ENCODE measurements around the gene PYROXD2. TPM values are rescaled to one million over a fixed set of nuclear protein-coding genes. Genes with fewer than 3 reads are reported as not detected.

The PYROXD2 gene
- total and polyA plus RNA-seq, 10 of the 15 experiments (the other 5 are each of a cell fraction or from before 2014, with no cell fraction given), result 4.8 to 15.8 (median 11.1) TPM

DNA sequence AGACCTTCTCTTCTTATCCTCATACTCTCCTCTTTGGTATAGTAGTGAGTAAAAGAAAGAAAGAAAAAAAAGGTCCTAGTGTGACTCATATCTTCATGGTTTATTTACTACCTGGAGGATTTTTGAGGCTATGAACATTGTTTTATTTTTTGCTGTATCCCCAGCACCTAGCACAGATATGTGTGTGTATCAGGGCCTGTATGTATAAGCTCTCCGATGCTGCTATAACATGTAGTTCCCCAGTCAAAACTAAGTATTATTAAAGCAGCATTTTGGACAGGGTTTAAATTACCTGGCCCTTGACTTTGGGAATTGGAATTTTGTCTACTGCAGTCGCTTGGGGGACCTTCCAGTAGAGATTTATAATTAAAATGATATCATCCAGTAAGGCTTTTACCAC lies 46.3 kb downstream of the PYROXD2 start (continued):
- TF ChIP-seq, protein P1, sequence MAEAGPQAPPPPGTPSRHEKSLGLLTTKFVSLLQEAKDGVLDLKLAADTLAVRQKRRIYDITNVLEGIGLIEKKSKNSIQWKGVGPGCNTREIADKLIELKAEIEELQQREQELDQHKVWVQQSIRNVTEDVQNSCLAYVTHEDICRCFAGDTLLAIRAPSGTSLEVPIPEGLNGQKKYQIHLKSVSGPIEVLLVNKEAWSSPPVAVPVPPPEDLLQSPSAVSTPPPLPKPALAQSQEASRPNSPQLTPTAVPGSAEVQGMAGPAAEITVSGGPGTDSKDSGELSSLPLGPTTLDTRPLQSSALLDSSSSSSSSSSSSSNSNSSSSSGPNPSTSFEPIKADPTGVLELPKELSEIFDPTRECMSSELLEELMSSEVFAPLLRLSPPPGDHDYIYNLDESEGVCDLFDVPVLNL (IDR thresholded peaks at IDR 0.05; ENCODE audit: low read depth, low read length), result no peak
- TF ChIP-seq NFYB (IDR thresholded peaks at IDR 0.05; ENCODE audit: insufficient read depth, low read depth, low read length) (no peak), FOS (IDR thresholded peaks at IDR 0.05; ENCODE audit: borderline replicate concordance, extremely low read depth, insufficient read length) (no peak), TARDBP (IDR thresholded peaks at IDR 0.05; ENCODE audit: borderline replicate concordance) (no peak), JUNB (IDR thresholded peaks at IDR 0.05) (no peak), CREM (IDR thresholded peaks at IDR 0.05; ENCODE audit: low read depth) (no peak), ZNF217 (IDR thresholded peaks at IDR 0.05) (no peak), SREBF2 (IDR thresholded peaks at IDR 0.05; ENCODE audit: low read length) (no peak)

DNA sequence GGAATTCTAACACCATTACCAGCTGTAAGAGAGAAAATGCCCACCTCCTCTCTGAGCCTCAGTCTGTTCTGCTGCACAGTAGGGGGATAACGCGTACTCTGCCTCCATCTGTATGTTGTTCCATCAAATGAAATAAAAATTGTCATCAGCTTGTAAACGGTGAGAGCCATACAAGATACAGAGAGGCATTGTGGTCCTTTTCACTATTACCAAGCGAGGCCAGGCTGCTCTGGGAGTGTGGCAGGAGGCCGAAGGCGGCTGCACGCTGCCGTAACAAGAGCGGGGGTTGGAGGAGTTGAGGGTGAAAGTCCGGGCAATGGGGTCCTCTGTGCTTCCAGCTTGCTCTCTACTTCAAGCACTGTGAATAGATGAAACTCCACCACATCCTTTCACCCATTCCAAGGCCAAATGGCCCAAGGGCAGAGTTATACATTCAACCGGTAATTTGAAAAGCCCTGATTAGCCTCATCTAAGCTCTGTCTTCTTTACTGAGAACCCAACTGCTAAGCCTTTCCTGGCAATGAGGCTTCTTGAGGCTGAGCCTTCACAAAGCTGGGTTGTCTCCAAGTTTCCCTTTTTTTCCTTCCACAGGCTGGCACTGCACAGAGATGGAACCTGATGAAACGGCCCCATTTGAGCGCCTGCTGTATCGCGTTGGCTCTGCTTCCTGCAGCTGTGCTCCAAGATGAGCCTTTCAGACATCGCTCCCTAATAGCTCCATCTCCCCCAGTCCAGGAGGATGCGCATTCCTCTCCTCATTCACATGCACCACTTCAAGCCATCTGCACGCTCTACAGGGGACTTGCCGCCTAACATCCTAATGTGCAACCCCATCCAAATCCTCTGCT lies 47.2 kb downstream of the PYROXD2 start:
- Histone ChIP-seq H3K27ac (ENCODE audit: control insufficient read depth, insufficient read depth) (no peak overlapping the region), H4K20me1 (ENCODE audit: control insufficient read depth, insufficient read depth) (no peaks in the 10 kb centered on the region), H3K4me3 (no peak overlapping the region), H3K27me3 (replicated peaks in 1 of 2; ENCODE audit: control insufficient read depth in 2 of 2, insufficient read depth in 2 of 2, low read length in 1 of 2) (no peaks in the 10 kb centered on the region), H3K4me2 (ENCODE audit: control insufficient read depth, insufficient read depth) (no peak overlapping the region), H3K4me1 (ENCODE audit: control insufficient read depth, insufficient read depth, low read length) (peaks cover 10% of the 10 kb centered on the region), H3K36me3 (ENCODE audit: control insufficient read depth in 2 of 2, insufficient read depth in 2 of 2, low read length in 1 of 2) (no peaks in the 10 kb centered on the region), H3K9ac (ENCODE audit: control insufficient read depth, insufficient read depth, low read length) (no peak overlapping the region), H3K9me3 (replicated peaks; ENCODE audit: control insufficient read depth, insufficient read depth, low read length) (no peaks in the 10 kb centered on the region), H2AFZ (ENCODE audit: control insufficient read depth, low read depth, low read length) (no peak overlapping the region), H3K79me2 (ENCODE audit: control insufficient read depth, insufficient read depth, low read length) (no peaks in the 10 kb centered on the region)
- ChIA-PET SMC1A (ENCODE audit: uncharacterized antibody, unreplicated experiment) (no interaction called here), CTCF (no interaction called here), RAD21 (ENCODE audit: unreplicated experiment) (no interaction called here), POLR2A (no interaction called here)
- BruUV-seq (replicated peaks), result no TSS peak
- FAIRE-seq (no peak), ATAC-seq (no peak), DNase-seq (ENCODE audit: low read depth, low spot score) (no peak)
- no peak for TF ChIP-seq HDGF (IDR thresholded peaks at IDR 0.05)
- TF ChIP-seq ETV6 (conservative IDR thresholded peaks at IDR 0.05 in 1 of 2, IDR thresholded peaks at IDR 0.05 in 1 of 2; ENCODE audit: borderline replicate concordance in 1 of 2, low read depth in 1 of 2), result no peak
- in situ Hi-C loops (cut with MboI) (no loop called here), intact Hi-C loops (cut with micrococcal nuclease; ENCODE audit: unreplicated experiment) (no loop called here)
- WGBS (ENCODE audit: insufficient coverage, insufficient replicate concordance, low lambda C conversion rate, missing lambda C conversion rate), result 69% methylated on average over 19 of the region's 19 CpGs

Measured in GM12878 (cell line).